Breast epithelium (tissue), 4 donors: ENCODE data around the gene MIER1. TPM values are rescaled to one million over a fixed set of nuclear protein-coding genes. Genes with fewer than 3 reads are reported as not detected.
"Not testable (repeated sequence)": the region's sequence is repeated elsewhere in the genome, so short reads cannot be mapped to it uniquely, and the experiment has no call there.

Experiments
- DNase-seq, 2 donors: peaks; one replicate each; pipeline ENCODE4 v3.0.0-alpha.2; 2019; ENCODE audit warnings: low spot score in 2 of 2
- H3K27ac ChIP-seq, 2 donors: fragments of 200-600 bp; sonication (generic) in 1 of 2; one replicate each; pipeline ENCODE4 v1.5.1; 2016 to 2019; ENCODE audit warnings: mild to moderate bottlenecking in 1 of 2
- H3K27me3 ChIP-seq, 2 donors: fragments of 200-600 bp; sonication (generic) in 1 of 2; one replicate each; pipeline versions ENCODE4 v1.5.1 to v1.6.0; 2017 to 2019; ENCODE audit warnings: control low read depth in 1 of 2, mild to moderate bottlenecking in 1 of 2
- H3K36me3 ChIP-seq: fragments of 200-600 bp; one replicate; pipeline ENCODE4 v1.5.1; 2019
- H3K4me1 ChIP-seq, 2 donors: fragments of 200-600 bp; sonication (generic); one replicate each; pipeline ENCODE4 v1.5.1; 2016 to 2019; ENCODE audit warnings: control low read depth in 1 of 2
- H3K4me3 ChIP-seq, 3 donors: fragments of 200-600 bp; sonication (generic); 1 replicate in 2 of 3; 2 replicates in 1 of 3; pipeline ENCODE4 v1.5.1; 2016 to 2019; ENCODE audit warnings: mild to moderate bottlenecking in 3 of 3, moderate library complexity in 2 of 3
- H3K9me3 ChIP-seq, 2 donors: fragments of 200-600 bp; sonication (generic) in 1 of 2; one replicate each; pipeline ENCODE4 v1.5.1; 2016 to 2019; ENCODE audit warnings: control low read depth in 1 of 2
- CTCF ChIP-seq, 3 donors: fragments of 450-650 bp; IDR thresholded peaks; one replicate each; pipeline ENCODE4 v1.5.1; 2016 to 2017; ENCODE audit warnings: antibody characterized with exemption in 3 of 3, mild to moderate bottlenecking in 3 of 3, moderate library complexity in 3 of 3
- POLR2A ChIP-seq: fragments of 450-650 bp; IDR thresholded peaks from one replicate; pipeline ENCODE4 v1.6.1; 2016; ENCODE audit warnings: antibody characterized with exemption, mild to moderate bottlenecking, moderate library complexity
- POLR2AphosphoS5 ChIP-seq, 3 donors: sonication (generic); formaldehyde crosslinking; IDR thresholded peaks; one replicate each; pipeline ENCODE4 v1.6.1; 2017; ENCODE audit warnings: antibody characterized with exemption in 3 of 3
- intact Hi-C: fragments of 100-400 bp; cut with DNase I; formaldehyde crosslinking; loops from one replicate; pipeline ENCODE4 v1.15.1; 2023; ENCODE audit warnings: low total_unique reads
- total RNA-seq, 3 donors: library from RNA; depleted of rRNA; stranded (reverse); fragments of >200 nt; gene quantifications; one replicate each; pipeline ENCODE4 v1.1.0, GENCODE V29; 2016

MIER1 gene
- 10 to 100 TPM; 42.4 to 51.1 (median 43.9) TPM for total RNA-seq

DNA sequence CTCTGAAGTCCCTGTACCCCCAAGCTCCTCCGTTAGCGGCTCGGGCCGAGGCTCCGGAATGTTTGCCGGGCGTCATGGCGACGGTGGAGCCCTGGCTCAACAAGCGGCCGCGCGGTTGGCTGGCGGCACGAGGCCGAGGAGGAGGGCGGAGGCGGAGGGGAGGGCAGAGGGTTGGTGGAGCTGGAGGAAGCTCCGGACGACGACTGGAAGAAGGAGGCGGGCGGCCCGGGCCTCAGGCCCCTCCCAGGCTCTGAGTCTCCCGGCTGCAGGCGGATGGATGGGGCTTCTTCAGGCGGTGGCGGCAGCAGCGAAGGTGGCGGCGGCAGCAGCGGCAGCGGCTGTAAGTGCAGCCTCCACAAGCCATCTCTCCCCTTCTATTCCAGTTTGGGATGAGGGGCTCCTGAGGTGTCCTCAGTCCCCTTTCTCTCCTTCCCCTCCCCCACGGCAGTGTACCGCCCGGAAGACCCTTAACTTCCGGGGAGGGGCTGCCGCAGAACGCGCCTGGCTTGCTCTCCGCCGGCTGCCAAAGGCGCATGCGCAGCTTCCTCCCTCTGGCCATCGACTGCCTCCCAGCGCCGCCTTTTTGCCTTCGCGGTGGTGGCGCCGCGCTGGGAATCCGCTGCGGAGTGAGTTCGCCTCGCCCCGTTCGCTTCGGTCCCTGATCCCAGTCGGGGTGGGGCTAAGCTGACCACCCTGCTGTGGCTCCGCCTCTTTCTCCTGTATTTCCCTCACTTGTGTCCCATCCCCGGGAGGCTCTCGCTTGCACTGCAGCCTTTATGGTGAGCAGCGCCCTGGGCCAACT lies at the start of gene MIER1, which contains the start of gene DNAI4:
Gene MIER1 (plus strand): TSS at position 235 of the 802 bp plus-strand sequence. CDS start 39 bp downstream, at position 274.
Gene DNAI4 (minus strand): TSS at position 101 of the 802 bp plus-strand sequence. CDS start 25 bp downstream, at position 76.
- Histone ChIP-seq H3K27me3 (no peaks in the 10 kb centered on the region), H3K27ac (peak within 1 kb of the TSS; percentile 98 to 99), H3K9me3 (no peaks in the 10 kb centered on the region), H3K4me1 (no peaks in the 10 kb centered on the region), H3K4me3 (peak within 1 kb of the TSS; percentile 74 to 89 (median 84)), H3K36me3 (no peaks in the 10 kb centered on the region)
- intact Hi-C loops, result no loop called here
- TF ChIP-seq POLR2AphosphoS5 (IDR thresholded peaks at IDR 0.05), result peak; percentile 53 to 87 (median 74)
- TF ChIP-seq CTCF (IDR thresholded peaks at IDR 0.05), result peak in 2 of 3 donors; percentile 47 to 57
- peak; percentile 42 for TF ChIP-seq POLR2A
- DNase-seq, result peak; percentile 97 to 98

GRCh38 chr1:66876664-66877063 lies 48.1 kb upstream of the MIER1 start:
- H3K4me1 ChIP-seq, result no peaks in the 10 kb centered on the region
- H3K27me3 ChIP-seq, result no peaks in the 10 kb centered on the region
- intact Hi-C loops, result no loop called here
- H3K9me3 ChIP-seq, result peaks cover 0 to 4% of the 10 kb centered on the region in 2 donors
- H3K36me3 ChIP-seq, result no peaks in the 10 kb centered on the region
- no peak overlapping the region for H3K27ac ChIP-seq
- no peak for DNase-seq
- TF ChIP-seq CTCF (IDR thresholded peaks at IDR 0.05), result no peak
- no peak for TF ChIP-seq POLR2A
- TF ChIP-seq POLR2AphosphoS5 (IDR thresholded peaks at IDR 0.05), result no peak
- H3K4me3 ChIP-seq, result no peak overlapping the region

DNA sequence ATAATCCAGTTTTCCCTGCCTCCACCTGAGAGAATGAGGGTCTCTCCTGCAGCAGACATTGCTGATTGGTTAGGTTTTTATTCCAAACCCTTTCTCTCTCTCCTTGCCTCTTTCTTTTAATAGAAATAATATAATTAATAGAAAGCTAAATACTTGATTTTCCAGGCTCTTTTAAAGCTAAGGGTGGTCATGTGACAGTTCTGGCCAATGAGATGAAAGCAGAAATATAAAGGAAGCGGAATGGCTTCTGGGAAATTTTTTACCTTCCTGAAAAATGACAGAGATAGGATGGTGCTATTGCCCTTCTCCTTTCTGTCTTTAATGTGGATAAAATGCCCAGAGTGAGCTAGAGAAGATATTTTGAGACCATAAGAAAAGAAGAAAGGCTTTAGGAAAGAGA lies 35.8 kb upstream of the MIER1 start:
- TF ChIP-seq CTCF (IDR thresholded peaks at IDR 0.05) (no peak), POLR2A (no peak), POLR2AphosphoS5 (IDR thresholded peaks at IDR 0.05) (no peak)
- no peaks in the 10 kb centered on the region for H3K4me1 ChIP-seq
- H3K9me3 ChIP-seq, result no peaks in the 10 kb centered on the region
- intact Hi-C loops, result no loop called here
- DNase-seq, result no peak
- H3K27ac ChIP-seq, result no peak overlapping the region
- no peak overlapping the region for H3K4me3 ChIP-seq
- no peaks in the 10 kb centered on the region for H3K27me3 ChIP-seq
- no peaks in the 10 kb centered on the region for H3K36me3 ChIP-seq

GRCh38 chr1:66890621-66891020 lies 34.2 kb upstream of the MIER1 start:
- Histone ChIP-seq H3K9me3 (no peaks in the 10 kb centered on the region), H3K27me3 (no peaks in the 10 kb centered on the region), H3K4me1 (no peaks in the 10 kb centered on the region), H3K36me3 (no peaks in the 10 kb centered on the region), H3K4me3 (no peak overlapping the region), H3K27ac (no peak overlapping the region)
- no peak for TF ChIP-seq POLR2A
- no peak for TF ChIP-seq POLR2AphosphoS5 (IDR thresholded peaks at IDR 0.05)
- no peak for TF ChIP-seq CTCF (IDR thresholded peaks at IDR 0.05)
- DNase-seq, result no peak
- intact Hi-C loops, result no loop called here

DNA sequence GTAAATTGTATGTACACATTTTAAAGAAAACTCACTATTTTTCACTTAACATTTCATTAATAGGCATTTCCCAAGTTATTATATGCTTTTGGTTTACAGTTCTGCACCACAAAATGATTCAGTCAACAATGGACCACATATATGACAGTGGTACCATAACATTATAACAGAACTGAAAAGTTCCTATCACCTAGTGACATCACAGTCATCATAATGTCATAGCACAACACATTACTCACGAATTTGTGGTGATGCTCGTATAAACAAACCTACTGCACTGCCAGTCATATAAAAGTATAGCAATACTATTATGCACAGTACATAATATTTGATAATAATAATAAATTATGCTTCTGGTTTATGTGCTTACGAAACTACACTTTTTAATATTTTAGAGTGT lies 31.1 kb upstream of the MIER1 start:
- intact Hi-C loops, result no loop called here
- Histone ChIP-seq H3K4me3 (no peak overlapping the region), H3K4me1 (no peaks in the 10 kb centered on the region), H3K27me3 (no peaks in the 10 kb centered on the region), H3K9me3 (no peaks in the 10 kb centered on the region), H3K36me3 (no peaks in the 10 kb centered on the region), H3K27ac (no peak overlapping the region)
- DNase-seq, result no peak
- no peak for TF ChIP-seq CTCF (IDR thresholded peaks at IDR 0.05)
- no peak for TF ChIP-seq POLR2AphosphoS5 (IDR thresholded peaks at IDR 0.05)
- no peak for TF ChIP-seq POLR2A

- H3K36me3 ChIP-seq, intact Hi-C loops, H3K27ac ChIP-seq, H3K9me3 ChIP-seq, H3K4me1 ChIP-seq, H3K27me3 ChIP-seq, H3K4me3 ChIP-seq, DNase-seq: not testable (repeated sequence)
Observed at GRCh38 chr1:66915203-66915602, 9.6 kb upstream of the MIER1 start.
